NB4 (cell line): ENCODE measurements around the gene GZMM.

ENCODE experiments used
- DNase-seq: peaks from one replicate; pipeline ENCODE4 v3.0.0; 2010; ENCODE audit warnings: low read depth
- H3K4me3 ChIP-seq: one replicate; pipeline ENCODE4 v1.5.1; 2011; ENCODE audit warnings: mild to moderate bottlenecking, low read depth, low read length, moderate library complexity
- CTCF ChIP-seq: IDR thresholded peaks from one replicate; pipeline ENCODE4 v1.5.1; 2012; ENCODE audit warnings: low read depth, low read length
- MAX ChIP-seq: IDR thresholded peaks from 2 replicates; pipeline ENCODE4 v1.6.1; 2011; ENCODE audit warnings: low read depth, low read length
- MYC ChIP-seq: IDR thresholded peaks from 2 replicates; pipeline ENCODE4 v1.6.1; 2011; ENCODE audit warnings: low read depth, low read length
- POLR2A ChIP-seq: IDR thresholded peaks from 2 replicates; pipeline ENCODE4 v1.6.1; 2011; ENCODE audit warnings: mild to moderate bottlenecking; ENCODE audit not compliant: insufficient read length; ENCODE audit errors: extremely low read depth

The GZMM gene

GRCh38 chr19:532561-533363 lies 11.1 kb upstream of the GZMM start:
- H3K4me3 ChIP-seq, result peak overlapping the region; percentile 64
- TF ChIP-seq CTCF (peak; percentile 38), MAX (no peak)
- DNase-seq, result peak; percentile 67

- DNase-seq, result no peak
- TF ChIP-seq CTCF, result no peak
- no peak for TF ChIP-seq MYC
- no peak for TF ChIP-seq POLR2A
- TF ChIP-seq MAX, result no peak
- peak overlapping the region; percentile 64 for H3K4me3 ChIP-seq
These were observed 10.3 kb upstream of the GZMM start for GRCh38 chr19:533364-534058.

DNA sequence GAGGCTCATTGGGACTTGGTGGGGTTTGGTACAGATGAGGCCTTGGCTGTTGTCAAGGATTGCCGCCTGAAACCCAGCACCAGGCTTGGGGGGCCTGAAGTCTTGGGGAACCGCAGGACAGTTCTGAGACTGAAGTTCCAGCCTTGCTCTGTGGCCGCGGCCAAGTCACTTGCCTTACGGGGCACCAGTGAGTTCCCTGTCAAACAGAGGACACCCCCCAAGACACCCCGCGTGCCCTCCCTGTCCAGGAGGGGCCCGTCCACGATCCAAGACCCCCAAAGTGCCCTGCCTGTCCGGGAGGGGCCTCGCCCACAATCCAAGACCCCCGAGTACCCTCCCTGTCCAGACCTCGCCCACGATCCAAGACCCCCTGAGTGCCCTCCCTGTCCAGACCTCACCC lies 9.8 kb upstream of the GZMM start:
- H3K4me3 ChIP-seq, result no peak overlapping the region
- TF ChIP-seq MAX (no peak), MYC (no peak)
- DNase-seq, result no peak

DNA sequence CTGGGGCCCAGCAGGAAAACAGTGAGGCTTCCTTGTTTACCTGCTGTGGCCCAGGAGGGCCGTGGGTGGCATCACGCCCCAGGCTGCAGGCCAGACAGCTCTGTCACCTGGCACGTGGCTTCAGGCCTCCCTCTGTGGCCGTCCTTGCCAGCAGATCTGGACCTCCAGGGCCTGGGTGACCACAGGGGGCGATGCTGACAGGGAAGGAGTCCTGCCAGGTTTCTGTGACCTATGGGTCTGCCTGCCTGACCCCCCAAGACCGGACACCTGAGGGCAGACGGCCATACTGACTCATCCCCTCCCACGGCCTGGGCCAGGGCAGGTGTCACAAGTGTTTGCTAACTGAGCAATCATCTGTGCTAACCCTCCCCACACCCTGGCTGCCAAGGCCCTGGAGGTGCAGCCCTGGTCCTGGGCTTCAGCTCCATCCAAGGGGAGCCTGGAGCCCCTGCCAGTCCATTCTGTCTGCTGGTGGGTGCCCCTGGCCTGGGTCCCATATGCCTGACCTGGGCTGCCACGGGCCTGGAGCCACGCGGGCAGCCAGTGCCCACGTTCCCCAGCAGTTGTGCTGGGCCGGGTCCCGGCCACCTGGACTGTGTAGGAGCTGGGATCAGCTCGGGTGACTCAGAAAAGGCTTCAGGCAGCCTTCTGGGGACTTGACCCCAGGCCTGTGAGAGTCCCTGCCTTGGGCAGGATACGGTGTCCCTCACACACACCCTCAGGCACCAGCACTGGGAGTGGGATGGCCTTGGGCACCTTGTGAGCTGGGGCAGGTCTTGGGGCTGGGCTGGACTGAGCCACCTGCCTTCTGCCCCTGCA lies 8.6 kb upstream of the GZMM start:
- TF ChIP-seq POLR2A, result no peak
- no peak overlapping the region for H3K4me3 ChIP-seq
- no peak for DNase-seq

DNA sequence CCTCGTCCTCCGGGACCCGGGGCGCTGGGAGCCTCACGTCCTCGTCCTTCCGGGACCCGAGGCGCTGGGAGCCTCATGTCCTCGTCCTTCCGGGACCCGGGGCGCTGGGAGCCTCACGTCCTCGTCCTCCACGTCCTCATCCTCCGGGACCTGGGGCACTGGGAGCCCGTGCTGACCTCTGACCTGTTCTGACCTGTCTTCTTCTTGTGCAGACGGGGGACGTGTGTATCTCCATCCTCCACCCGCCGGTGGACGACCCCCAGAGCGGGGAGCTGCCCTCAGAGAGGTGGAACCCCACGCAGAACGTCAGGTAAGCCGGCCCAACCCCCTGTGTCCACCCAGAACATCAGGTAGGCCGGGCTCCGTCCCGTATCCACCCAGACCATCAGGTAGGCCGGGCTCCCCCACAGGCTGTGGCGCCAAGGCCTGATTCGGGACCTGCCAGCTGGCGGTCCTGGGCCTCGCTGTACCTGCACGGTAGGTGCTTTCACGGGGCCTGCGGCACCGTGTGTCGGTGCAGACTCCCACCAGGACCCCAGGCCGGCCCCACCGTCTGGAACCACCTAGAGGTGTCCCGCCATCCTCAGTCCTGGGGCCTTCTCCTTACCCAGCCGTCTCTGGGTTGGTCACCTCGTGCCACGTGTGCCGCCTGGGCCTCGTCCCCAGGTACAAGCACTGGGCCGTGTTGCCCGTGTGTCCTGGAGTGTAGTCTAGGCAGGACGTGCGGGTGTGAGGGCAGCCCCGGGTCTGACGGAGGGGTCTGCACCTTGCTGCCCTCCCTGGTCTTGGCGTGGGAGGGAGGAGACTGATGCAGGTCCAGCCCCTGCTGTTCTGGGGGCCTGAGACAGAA lies 7.6 kb upstream of the GZMM start:
- TF ChIP-seq CTCF, result no peak
- TF ChIP-seq MYC, result no peak
- TF ChIP-seq MAX, result no peak
- no peak for TF ChIP-seq POLR2A
- DNase-seq, result no peak
- H3K4me3 ChIP-seq, result no peak overlapping the region

DNA sequence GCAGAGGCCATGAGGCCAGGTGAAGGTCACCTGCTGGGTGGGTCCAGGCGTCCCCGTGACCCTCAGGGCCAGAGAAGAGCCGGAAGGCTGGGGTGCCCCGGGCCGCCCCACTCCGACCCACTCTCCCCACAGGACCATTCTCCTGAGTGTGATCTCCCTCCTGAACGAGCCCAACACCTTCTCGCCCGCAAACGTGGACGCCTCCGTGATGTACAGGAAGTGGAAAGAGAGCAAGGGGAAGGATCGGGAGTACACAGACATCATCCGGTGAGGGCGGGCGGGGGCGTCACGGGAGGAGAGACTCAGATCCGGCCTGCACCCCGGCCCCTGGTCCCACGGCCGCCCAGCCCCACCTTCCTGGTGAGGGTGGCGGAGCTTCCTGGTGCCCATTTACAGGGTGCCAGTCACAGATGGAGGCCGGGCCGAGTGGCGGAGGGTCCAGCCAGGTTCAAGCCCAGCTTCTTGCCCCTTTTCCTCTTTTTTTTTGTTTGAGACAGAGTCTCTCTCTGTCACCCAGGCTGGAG lies 6.9 kb upstream of the GZMM start:
- TF ChIP-seq MAX (no peak), MYC (no peak), CTCF (no peak), POLR2A (no peak)
- DNase-seq, result no peak
- H3K4me3 ChIP-seq, result no peak overlapping the region
